ENCODE results near the gene STRADA.
A peak's percentile ranks its signal among the peaks of the same experiment; 100 is the strongest.

GRCh38 chr17:63773272-63774140, 31.9 kb upstream of the STRADA start, which contains the start of gene CCDC47:
- peak; percentile 5 to 94 (median 85) for TF ChIP-seq POLR2AphosphoS5 (IDR thresholded peaks at IDR 0.05)
- no peak for TF ChIP-seq CTCF (IDR thresholded peaks at IDR 0.05)
- TF ChIP-seq EP300 (IDR thresholded peaks at IDR 0.05) = peak; percentile 27

Data from suprapubic skin (tissue), 4 donors.